GM12878 (cell line): ENCODE measurements around the gene AJUBA. TPM values are rescaled to one million over a fixed set of nuclear protein-coding genes. Genes with fewer than 3 reads are reported as not detected.

Source experiments
- CREM ChIP-seq: IDR thresholded peaks from 2 replicates; pipeline ENCODE4 v1.6.1; 2014; ENCODE audit warnings: antibody characterized with exemption, low read depth
- FOXM1 ChIP-seq: IDR thresholded peaks from 2 replicates; pipeline ENCODE4 v1.6.1; 2012; ENCODE audit warnings: low read depth, mild to moderate bottlenecking, inconsistent platforms, low read length, moderate library complexity
- HDAC2 ChIP-seq: fragments of 200-600 bp; sonication (generic); IDR thresholded peaks from 2 replicates; pipeline ENCODE4 v1.6.1; 2017
- HDGF ChIP-seq: fragments of 450-650 bp; IDR thresholded peaks from 2 replicates; pipeline ENCODE4 v1.6.1; 2016; ENCODE audit warnings: antibody characterized with exemption
- IKZF2 ChIP-seq, 2 experiments: fragments of 450-650 bp; IDR thresholded peaks; 2 replicates each; pipeline ENCODE4 v1.6.1; 2017; ENCODE audit warnings: mild to moderate bottlenecking in 2 of 2, moderate library complexity in 2 of 2
- NFIC ChIP-seq: IDR thresholded peaks from 2 replicates; pipeline ENCODE4 v1.6.1; 2012; ENCODE audit warnings: low read depth, mild to moderate bottlenecking, inconsistent platforms, low read length, moderate library complexity
- PBX3 ChIP-seq: IDR thresholded peaks from 2 replicates; pipeline ENCODE4 v1.6.1; 2011; ENCODE audit warnings: mild to moderate bottlenecking, low read depth, low read length, moderate library complexity; ENCODE audit not compliant: insufficient replicate concordance
- SIN3A ChIP-seq: IDR thresholded peaks from 2 replicates; pipeline ENCODE4 v1.6.1; 2012; ENCODE audit warnings: low read depth, low read length, improper control_type of control experiment
- SP1 ChIP-seq: IDR thresholded peaks from one replicate; pipeline ENCODE4 v1.6.1; 2011; ENCODE audit warnings: low read depth, low read length
- SPI1 ChIP-seq: IDR thresholded peaks from 2 replicates; pipeline ENCODE4 v1.6.1; 2011; ENCODE audit warnings: low read depth, mild to moderate bottlenecking, low read length, moderate library complexity, borderline replicate concordance; ENCODE audit not compliant: insufficient read depth
- SUZ12 ChIP-seq: fragments of 200-600 bp; sonication (generic); IDR thresholded peaks from one replicate; pipeline ENCODE4 v1.6.1; 2018; ENCODE audit warnings: antibody characterized with exemption, mild to moderate bottlenecking; ENCODE audit not compliant: unreplicated experiment
- polyA plus RNA-seq, 11 experiments: library from polyadenylated mRNA; depleted of rRNA in 4 of 11; unstranded in 6 of 11; stranded (reverse) in 5 of 11; fragments of >200 nt; fragmentation: Nextera tagmentation in 4 of 11; fragmentation: Illumina TruSeq in 1 of 11; extraction: Ambion mirVana in 4 of 11; extraction: Trizol in 1 of 11; gene quantifications; 1 replicate in 1 of 11; 2 replicates in 10 of 11; pipeline versions ENCODE4 v1.2.1 to v1.2.3, GENCODE V29; 2011 to 2016; ENCODE audit warnings: inconsistent platforms in 2 of 11, missing spikeins in 2 of 11, low read depth in 1 of 11
- total RNA-seq, 4 experiments: library from RNA; depleted of rRNA in 3 of 4; stranded (reverse); fragments of >200 nt in 3 of 4; fragmentation: Illumina TruSeq in 1 of 4; extraction: Trizol in 1 of 4; gene quantifications; 2 replicates each; pipeline versions ENCODE4 v1.2.1 to v1.2.3, GENCODE V29; 2013 to 2021
- TF ChIP-seq, protein P1 (sequence below): fragments of 450-650 bp; IDR thresholded peaks from 2 replicates; pipeline ENCODE4 v1.6.1; 2017; ENCODE audit warnings: borderline replicate concordance

The AJUBA gene
- total and polyA plus RNA-seq, 10 of the 15 experiments (the other 5 are each of a cell fraction or from before 2014, with no cell fraction given): 0.03 to 18.1 (median 0.36) TPM; not detected in 1

- no peak for TF ChIP-seq SPI1
- TF ChIP-seq SIN3A: peak; percentile 90
- peak; percentile 92 for TF ChIP-seq SP1
- TF ChIP-seq IKZF2 (IDR thresholded peaks at IDR 0.05): peak; percentile 69 to 84; a peak in 3 of 4 replicates
- TF ChIP-seq HDGF: peak; percentile 95
- TF ChIP-seq, protein P1, sequence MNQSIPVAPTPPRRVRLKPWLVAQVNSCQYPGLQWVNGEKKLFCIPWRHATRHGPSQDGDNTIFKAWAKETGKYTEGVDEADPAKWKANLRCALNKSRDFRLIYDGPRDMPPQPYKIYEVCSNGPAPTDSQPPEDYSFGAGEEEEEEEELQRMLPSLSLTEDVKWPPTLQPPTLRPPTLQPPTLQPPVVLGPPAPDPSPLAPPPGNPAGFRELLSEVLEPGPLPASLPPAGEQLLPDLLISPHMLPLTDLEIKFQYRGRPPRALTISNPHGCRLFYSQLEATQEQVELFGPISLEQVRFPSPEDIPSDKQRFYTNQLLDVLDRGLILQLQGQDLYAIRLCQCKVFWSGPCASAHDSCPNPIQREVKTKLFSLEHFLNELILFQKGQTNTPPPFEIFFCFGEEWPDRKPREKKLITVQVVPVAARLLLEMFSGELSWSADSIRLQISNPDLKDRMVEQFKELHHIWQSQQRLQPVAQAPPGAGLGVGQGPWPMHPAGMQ: no peak
- TF ChIP-seq CREM: 0 out of 2 replicates have a peak, but pooled peaks have one; percentile 20
- no peak for TF ChIP-seq FOXM1
- TF ChIP-seq PBX3: no peak
- TF ChIP-seq SUZ12: no peak
- TF ChIP-seq HDAC2: no peak
- peak; percentile 75; the same call in 1 of the 2 replicates for TF ChIP-seq NFIC
Measured at GRCh38 chr14:22929104-22929960, 53.0 kb downstream of the AJUBA start, which contains the start of gene PRMT5 (continued).
